Ishikawa (cell line): ENCODE measurements around the gene PRKD2.

Source experiments
- CEBPB ChIP-seq: IDR thresholded peaks from 2 replicates; pipeline ENCODE4 v1.6.1; 2012
- EGR1 ChIP-seq: IDR thresholded peaks from 2 replicates; pipeline ENCODE4 v1.6.1; 2012
- EP300 ChIP-seq: IDR thresholded peaks from 2 replicates; pipeline ENCODE4 v1.6.1; 2012; ENCODE audit warnings: borderline replicate concordance
- MAX ChIP-seq: IDR thresholded peaks from 2 replicates; pipeline ENCODE4 v1.6.1; 2012
- RAD21 ChIP-seq: IDR thresholded peaks from 2 replicates; pipeline ENCODE4 v1.6.1; 2012; ENCODE audit warnings: low read depth
- TAF1 ChIP-seq: IDR thresholded peaks from 2 replicates; pipeline ENCODE4 v1.6.1; 2012; ENCODE audit warnings: low read depth, mild to moderate bottlenecking
- YY1 ChIP-seq: IDR thresholded peaks from 2 replicates; pipeline ENCODE4 v1.6.1; 2012; ENCODE audit warnings: low read depth

GRCh38 chr19:46730187-46730586, 13.3 kb upstream of the PRKD2 start:
- TF ChIP-seq EP300: no peak
- no peak for TF ChIP-seq MAX
- no peak for TF ChIP-seq RAD21
- no peak for TF ChIP-seq EGR1
- no peak for TF ChIP-seq TAF1
- TF ChIP-seq CEBPB: no peak
- no peak for TF ChIP-seq YY1
